A549 (cell line): Measurements from ENCODE around the gene MARCKSL1.

Experiments
- CBX8 ChIP-seq: fragments of 200-600 bp; sonication (generic); IDR thresholded peaks from 2 replicates; pipeline ENCODE4 v1.6.1; 2016
- FOXS1 ChIP-seq: fragments of 250-450 bp; sonication (Bioruptor Pico); IDR thresholded peaks from 2 replicates; pipeline ENCODE4 v1.5.0; 2020; ENCODE audit warnings: mild to moderate bottlenecking, moderate library complexity
- KDM5A ChIP-seq: fragments of 200-600 bp; sonication (generic); IDR thresholded peaks from 2 replicates; pipeline ENCODE4 v1.6.1; 2016; ENCODE audit warnings: antibody characterized with exemption, mild to moderate bottlenecking
- MYC ChIP-seq: IDR thresholded peaks from 2 replicates; pipeline ENCODE4 v1.6.1; 2012; ENCODE audit warnings: mild to moderate bottlenecking, inconsistent platforms, low read length, improper control_type of control experiment, borderline replicate concordance
- NPAS2 ChIP-seq: fragments of 250-450 bp; sonication (Bioruptor Pico); IDR thresholded peaks from 2 replicates; pipeline ENCODE4 v1.8.0; 2022; ENCODE audit warnings: mild to moderate bottlenecking, moderate library complexity, borderline replicate concordance
- POLR2A ChIP-seq: IDR thresholded peaks from 2 replicates; pipeline ENCODE4 v1.6.1; 2012; ENCODE audit warnings: mild to moderate bottlenecking, low read length
- POLR2AphosphoS2 ChIP-seq: conservative IDR thresholded peaks from 2 replicates; pipeline ENCODE4 v1.6.1; 2012; ENCODE audit warnings: low read length, improper control_type of control experiment, inconsistent platforms
- RAD21 ChIP-seq, 2 experiments: fragments of >200 bp in 1 of 2; sonication (Bioruptor Twin) in 1 of 2; formaldehyde crosslinking in 1 of 2; IDR thresholded peaks in 1 of 2; conservative IDR thresholded peaks in 1 of 2; 2 replicates in 1 of 2; 3 replicates in 1 of 2; pipeline ENCODE4 v1.6.1; 2012 to 2018; ENCODE audit warnings: inconsistent platforms in 1 of 2
- SMC3 ChIP-seq: fragments of >200 bp; sonication (Bioruptor Twin); formaldehyde crosslinking; IDR thresholded peaks from 3 replicates; pipeline ENCODE4 v1.6.1; 2018; ENCODE audit warnings: inconsistent platforms
- TF ChIP-seq, protein P1 (sequence below): fragments of >200 bp; sonication (Bioruptor Twin); formaldehyde crosslinking; IDR thresholded peaks from 3 replicates; pipeline ENCODE4 v1.5.1; 2016
- TF ChIP-seq, protein P2 (sequence below): IDR thresholded peaks from 2 replicates; pipeline ENCODE4 v1.6.1; 2012; ENCODE audit warnings: low read depth, borderline replicate concordance
- TF ChIP-seq, protein P3 (sequence below): fragments of 200-600 bp; sonication (generic); IDR thresholded peaks from 2 replicates; pipeline ENCODE4 v1.6.1; 2016; ENCODE audit warnings: antibody characterized with exemption, mild to moderate bottlenecking, moderate library complexity
- TF ChIP-seq, protein P4 (sequence below): fragments of 250-450 bp; sonication (Bioruptor Pico); IDR thresholded peaks from 2 replicates; pipeline ENCODE4 v1.5.0; 2021; ENCODE audit warnings: mild to moderate bottlenecking, moderate library complexity, borderline replicate concordance

DNA sequence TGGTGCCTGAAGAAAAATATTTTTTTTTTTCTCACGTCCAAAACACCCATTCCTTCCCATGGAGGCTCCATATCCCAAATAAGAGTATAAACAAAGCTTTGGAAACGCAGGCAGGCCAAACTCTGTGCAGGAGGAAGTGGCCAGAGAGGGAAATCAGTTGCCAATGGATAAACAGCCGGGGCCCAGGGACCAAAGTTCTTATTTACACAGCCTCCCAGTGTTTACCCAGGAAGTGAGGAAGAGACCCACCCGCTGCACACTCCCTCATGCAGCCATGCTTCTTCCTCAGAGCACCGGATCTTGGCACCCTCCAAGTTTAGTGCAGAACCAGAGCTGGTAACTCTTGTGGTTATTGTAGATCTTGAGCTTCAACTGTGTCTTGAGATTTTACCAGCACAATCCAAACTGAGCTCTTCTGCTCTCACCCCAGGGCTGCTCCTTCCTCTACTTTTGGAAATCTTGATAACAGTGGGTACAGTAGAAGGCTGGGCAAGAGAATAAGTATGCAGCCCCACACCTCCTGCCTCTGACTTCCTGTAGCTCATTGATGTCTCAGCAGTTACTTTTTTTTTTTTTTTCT, 14.2 kb downstream of the MARCKSL1 start:
- no peak for TF ChIP-seq FOXS1 (CRISPR knock-in tag)
- TF ChIP-seq, protein P1, sequence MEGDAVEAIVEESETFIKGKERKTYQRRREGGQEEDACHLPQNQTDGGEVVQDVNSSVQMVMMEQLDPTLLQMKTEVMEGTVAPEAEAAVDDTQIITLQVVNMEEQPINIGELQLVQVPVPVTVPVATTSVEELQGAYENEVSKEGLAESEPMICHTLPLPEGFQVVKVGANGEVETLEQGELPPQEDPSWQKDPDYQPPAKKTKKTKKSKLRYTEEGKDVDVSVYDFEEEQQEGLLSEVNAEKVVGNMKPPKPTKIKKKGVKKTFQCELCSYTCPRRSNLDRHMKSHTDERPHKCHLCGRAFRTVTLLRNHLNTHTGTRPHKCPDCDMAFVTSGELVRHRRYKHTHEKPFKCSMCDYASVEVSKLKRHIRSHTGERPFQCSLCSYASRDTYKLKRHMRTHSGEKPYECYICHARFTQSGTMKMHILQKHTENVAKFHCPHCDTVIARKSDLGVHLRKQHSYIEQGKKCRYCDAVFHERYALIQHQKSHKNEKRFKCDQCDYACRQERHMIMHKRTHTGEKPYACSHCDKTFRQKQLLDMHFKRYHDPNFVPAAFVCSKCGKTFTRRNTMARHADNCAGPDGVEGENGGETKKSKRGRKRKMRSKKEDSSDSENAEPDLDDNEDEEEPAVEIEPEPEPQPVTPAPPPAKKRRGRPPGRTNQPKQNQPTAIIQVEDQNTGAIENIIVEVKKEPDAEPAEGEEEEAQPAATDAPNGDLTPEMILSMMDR: no peak
- TF ChIP-seq POLR2AphosphoS2: no peak
- TF ChIP-seq, protein P2, sequence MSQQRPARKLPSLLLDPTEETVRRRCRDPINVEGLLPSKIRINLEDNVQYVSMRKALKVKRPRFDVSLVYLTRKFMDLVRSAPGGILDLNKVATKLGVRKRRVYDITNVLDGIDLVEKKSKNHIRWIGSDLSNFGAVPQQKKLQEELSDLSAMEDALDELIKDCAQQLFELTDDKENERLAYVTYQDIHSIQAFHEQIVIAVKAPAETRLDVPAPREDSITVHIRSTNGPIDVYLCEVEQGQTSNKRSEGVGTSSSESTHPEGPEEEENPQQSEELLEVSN: peak; percentile 28; the same call in 1 of the 2 replicates
- TF ChIP-seq POLR2A: no peak
- no peak for TF ChIP-seq MYC
- TF ChIP-seq SMC3: no peak
- no peak for TF ChIP-seq KDM5A
- TF ChIP-seq NPAS2 (CRISPR knock-in tag): no peak
- TF ChIP-seq, protein P3, sequence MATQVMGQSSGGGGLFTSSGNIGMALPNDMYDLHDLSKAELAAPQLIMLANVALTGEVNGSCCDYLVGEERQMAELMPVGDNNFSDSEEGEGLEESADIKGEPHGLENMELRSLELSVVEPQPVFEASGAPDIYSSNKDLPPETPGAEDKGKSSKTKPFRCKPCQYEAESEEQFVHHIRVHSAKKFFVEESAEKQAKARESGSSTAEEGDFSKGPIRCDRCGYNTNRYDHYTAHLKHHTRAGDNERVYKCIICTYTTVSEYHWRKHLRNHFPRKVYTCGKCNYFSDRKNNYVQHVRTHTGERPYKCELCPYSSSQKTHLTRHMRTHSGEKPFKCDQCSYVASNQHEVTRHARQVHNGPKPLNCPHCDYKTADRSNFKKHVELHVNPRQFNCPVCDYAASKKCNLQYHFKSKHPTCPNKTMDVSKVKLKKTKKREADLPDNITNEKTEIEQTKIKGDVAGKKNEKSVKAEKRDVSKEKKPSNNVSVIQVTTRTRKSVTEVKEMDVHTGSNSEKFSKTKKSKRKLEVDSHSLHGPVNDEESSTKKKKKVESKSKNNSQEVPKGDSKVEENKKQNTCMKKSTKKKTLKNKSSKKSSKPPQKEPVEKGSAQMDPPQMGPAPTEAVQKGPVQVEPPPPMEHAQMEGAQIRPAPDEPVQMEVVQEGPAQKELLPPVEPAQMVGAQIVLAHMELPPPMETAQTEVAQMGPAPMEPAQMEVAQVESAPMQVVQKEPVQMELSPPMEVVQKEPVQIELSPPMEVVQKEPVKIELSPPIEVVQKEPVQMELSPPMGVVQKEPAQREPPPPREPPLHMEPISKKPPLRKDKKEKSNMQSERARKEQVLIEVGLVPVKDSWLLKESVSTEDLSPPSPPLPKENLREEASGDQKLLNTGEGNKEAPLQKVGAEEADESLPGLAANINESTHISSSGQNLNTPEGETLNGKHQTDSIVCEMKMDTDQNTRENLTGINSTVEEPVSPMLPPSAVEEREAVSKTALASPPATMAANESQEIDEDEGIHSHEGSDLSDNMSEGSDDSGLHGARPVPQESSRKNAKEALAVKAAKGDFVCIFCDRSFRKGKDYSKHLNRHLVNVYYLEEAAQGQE: no peak
- TF ChIP-seq RAD21 (conservative IDR thresholded peaks at IDR 0.05 in 1 of 2, IDR thresholded peaks at IDR 0.05 in 1 of 2): no peak
- no peak for TF ChIP-seq CBX8
- TF ChIP-seq, protein P4, sequence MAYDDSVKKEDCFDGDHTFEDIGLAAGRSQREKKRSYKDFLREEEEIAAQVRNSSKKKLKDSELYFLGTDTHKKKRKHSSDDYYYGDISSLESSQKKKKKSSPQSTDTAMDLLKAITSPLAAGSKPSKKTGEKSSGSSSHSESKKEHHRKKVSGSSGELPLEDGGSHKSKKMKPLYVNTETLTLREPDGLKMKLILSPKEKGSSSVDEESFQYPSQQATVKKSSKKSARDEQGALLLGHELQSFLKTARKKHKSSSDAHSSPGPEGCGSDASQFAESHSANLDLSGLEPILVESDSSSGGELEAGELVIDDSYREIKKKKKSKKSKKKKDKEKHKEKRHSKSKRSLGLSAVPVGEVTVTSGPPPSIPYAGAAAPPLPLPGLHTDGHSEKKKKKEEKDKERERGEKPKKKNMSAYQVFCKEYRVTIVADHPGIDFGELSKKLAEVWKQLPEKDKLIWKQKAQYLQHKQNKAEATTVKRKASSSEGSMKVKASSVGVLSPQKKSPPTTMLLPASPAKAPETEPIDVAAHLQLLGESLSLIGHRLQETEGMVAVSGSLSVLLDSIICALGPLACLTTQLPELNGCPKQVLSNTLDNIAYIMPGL (CRISPR knock-in tag): no peak
